HEK293 (cell line): ENCODE measurements around the gene SH2B3.

Experiments
- CTCF ChIA-PET: fragments of 350-600 bp; formaldehyde crosslinking; extraction: SDS; loops from one replicate; lab custom pipeline; 2021; ENCODE audit warnings: antibody characterized with exemption; lab: Yijun Ruan, JAX
- POLR2A ChIA-PET: fragments of 300-600 bp; formaldehyde crosslinking; extraction: SDS; loops from one replicate; lab custom pipeline; 2020; ENCODE audit warnings: antibody characterized with exemption, inconsistent platforms; lab: Yijun Ruan, JAX
- H3K27ac ChIP-seq: fragments of 200-500 bp; sonication (Bioruptor generic); 2 replicates; pipeline ENCODE4 v1.5.1; 2014; ENCODE audit warnings: low read depth, low read length, control low read depth, inconsistent platforms; ENCODE audit errors: extremely low read depth
- H3K36me3 ChIP-seq, 2 experiments: fragments of 200-500 bp in 1 of 2; sonication (Bioruptor generic) in 1 of 2; 1 replicate in 1 of 2; 2 replicates in 1 of 2; pipeline ENCODE4 v1.5.1; 2014 to 2017; ENCODE audit warnings: inconsistent platforms in 2 of 2, low read length in 2 of 2; ENCODE audit not compliant: control insufficient read depth in 2 of 2, insufficient read depth in 1 of 2
- H3K4me1 ChIP-seq: fragments of 200-500 bp; sonication (Bioruptor generic); 2 replicates; pipeline ENCODE4 v1.5.1; 2014; ENCODE audit warnings: mild to moderate bottlenecking, low read length, inconsistent platforms; ENCODE audit not compliant: control insufficient read depth, insufficient read depth
- H3K4me3 ChIP-seq: 2 replicates; pipeline ENCODE4 v1.5.1; 2011; ENCODE audit warnings: low read depth, mild to moderate bottlenecking, control low read depth, low read length, moderate library complexity
- H3K9me3 ChIP-seq: fragments of 200-500 bp; sonication (Bioruptor generic); 2 replicates; pipeline ENCODE4 v1.5.1; 2014; ENCODE audit warnings: low read depth, low read length, inconsistent platforms; ENCODE audit not compliant: control insufficient read depth, insufficient read depth
- GLIS2 ChIP-seq: fragments of 450-650 bp; formaldehyde crosslinking; IDR thresholded peaks from 2 replicates; pipeline ENCODE4 v1.5.1; 2016; ENCODE audit warnings: missing biosample characterization, missing genetic modification characterization
- KLF8 ChIP-seq: fragments of 450-650 bp; formaldehyde crosslinking; IDR thresholded peaks from 2 replicates; pipeline ENCODE4 v1.5.1; 2016; ENCODE audit warnings: missing biosample characterization, missing genetic modification characterization
- OVOL3 ChIP-seq: fragments of 450-650 bp; formaldehyde crosslinking; IDR thresholded peaks from 2 replicates; pipeline ENCODE4 v1.5.1; 2016; ENCODE audit warnings: missing biosample characterization, missing genetic modification characterization
- REPIN1 ChIP-seq: fragments of 450-650 bp; formaldehyde crosslinking; IDR thresholded peaks from 2 replicates; pipeline ENCODE4 v1.5.1; 2017; ENCODE audit warnings: missing biosample characterization, missing genetic modification characterization, low read depth
- TCF7L2 ChIP-seq: IDR thresholded peaks from 2 replicates; pipeline ENCODE4 v1.6.1; 2011; ENCODE audit warnings: low read depth, mild to moderate bottlenecking, inconsistent platforms, low read length, moderate library complexity, borderline replicate concordance
- ZBTB11 ChIP-seq: fragments of 450-650 bp; formaldehyde crosslinking; conservative IDR thresholded peaks from 2 replicates; pipeline ENCODE4 v1.5.1; 2016; ENCODE audit warnings: low read depth, missing biosample characterization, missing genetic modification characterization
- ZFP3 ChIP-seq: fragments of 450-650 bp; formaldehyde crosslinking; IDR thresholded peaks from 2 replicates; pipeline ENCODE4 v1.5.1; 2016; ENCODE audit warnings: low read depth, missing biosample characterization, missing genetic modification characterization
- ZNF146 ChIP-seq: fragments of 450-650 bp; formaldehyde crosslinking; IDR thresholded peaks from 2 replicates; pipeline ENCODE4 v1.5.1; 2016; ENCODE audit warnings: missing biosample characterization, missing genetic modification characterization
- ZNF214 ChIP-seq: fragments of 450-650 bp; formaldehyde crosslinking; IDR thresholded peaks from 2 replicates; pipeline ENCODE4 v1.5.1; 2017; ENCODE audit warnings: missing biosample characterization, mild to moderate bottlenecking, missing genetic modification characterization, borderline replicate concordance
- ZNF23 ChIP-seq: fragments of 450-650 bp; formaldehyde crosslinking; IDR thresholded peaks from 2 replicates; pipeline ENCODE4 v1.5.1; 2016; ENCODE audit warnings: missing biosample characterization, missing genetic modification characterization, borderline replicate concordance
- ZNF501 ChIP-seq: fragments of 450-650 bp; formaldehyde crosslinking; IDR thresholded peaks from 2 replicates; pipeline ENCODE4 v1.5.1; 2016; ENCODE audit warnings: missing biosample characterization, missing genetic modification characterization
- ZNF621 ChIP-seq: fragments of 450-650 bp; formaldehyde crosslinking; IDR thresholded peaks from 2 replicates; pipeline ENCODE4 v1.5.1; 2017; ENCODE audit warnings: missing biosample characterization, missing genetic modification characterization
- ZNF658 ChIP-seq: fragments of 450-650 bp; formaldehyde crosslinking; IDR thresholded peaks from 2 replicates; pipeline ENCODE4; 2016; ENCODE audit warnings: missing biosample characterization, missing genetic modification characterization
- ZNF664 ChIP-seq: fragments of 450-650 bp; formaldehyde crosslinking; IDR thresholded peaks from 2 replicates; pipeline ENCODE4 v1.5.1; 2016; ENCODE audit warnings: missing biosample characterization, missing genetic modification characterization
- ZNF776 ChIP-seq: fragments of 450-650 bp; formaldehyde crosslinking; IDR thresholded peaks from 2 replicates; pipeline ENCODE4 v1.5.0; 2017; ENCODE audit warnings: missing biosample characterization, missing genetic modification characterization, borderline replicate concordance
- ZSCAN23 ChIP-seq: fragments of 450-650 bp; formaldehyde crosslinking; IDR thresholded peaks from 2 replicates; pipeline ENCODE4 v1.5.1; 2016; ENCODE audit warnings: missing biosample characterization, missing genetic modification characterization
- TF ChIP-seq, protein P1 (sequence below): fragments of 450-650 bp; formaldehyde crosslinking; IDR thresholded peaks from 2 replicates; pipeline ENCODE4 v1.5.1; 2016; ENCODE audit warnings: missing biosample characterization, missing genetic modification characterization
- TF ChIP-seq, protein P2 (sequence below): fragments of 450-650 bp; formaldehyde crosslinking; IDR thresholded peaks from 2 replicates; pipeline ENCODE4 v1.5.1; 2016; ENCODE audit warnings: missing biosample characterization, missing genetic modification characterization

SH2B3 gene

DNA sequence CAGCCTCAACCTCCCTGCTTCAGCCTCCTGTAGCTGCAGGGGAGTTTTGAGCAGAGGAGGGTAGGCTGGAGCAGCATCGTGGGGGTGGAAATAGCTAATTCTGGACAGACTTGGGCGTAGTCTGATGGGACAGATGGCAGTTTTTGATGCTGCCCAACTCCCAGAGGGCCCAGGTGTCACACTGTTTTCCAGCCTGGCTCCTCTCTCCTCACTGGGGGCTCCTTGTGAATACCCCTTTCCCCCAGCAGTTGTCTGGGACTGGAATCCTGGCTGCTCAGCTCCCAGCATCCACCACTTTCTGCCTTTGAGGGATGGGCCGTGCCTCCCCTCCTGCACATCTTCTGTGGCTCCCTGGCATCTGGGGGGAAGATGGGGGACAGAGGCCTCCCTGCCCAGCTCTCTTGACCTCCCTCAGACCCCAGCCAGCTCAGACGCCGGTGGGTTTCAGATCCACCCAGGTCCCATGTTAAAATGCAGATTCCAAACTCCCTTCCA is 34.0 kb downstream of the SH2B3 start (continued):
- TF ChIP-seq ZNF664 (tag by site-specific recombination) (no peak), KLF8 (tag by site-specific recombination) (no peak), ZFP3 (tag by site-specific recombination) (no peak)
- TF ChIP-seq, all 188 proteins: peak for 2

GRCh38 chr12:111440152-111440551 is 34.4 kb downstream of the SH2B3 start:
- peaks cover 6% of the 10 kb centered on the region; the same call in 1 of the 2 replicates for H3K4me1 ChIP-seq
- TF ChIP-seq ZBTB11 (no peak), GLIS2 (tag by site-specific recombination) (no peak), TCF7L2 (no peak), ZNF658 (no peak), ZSCAN23 (no peak), ZNF146 (tag by site-specific recombination) (no peak), ZNF621 (tag by site-specific recombination) (no peak), ZNF501 (tag by site-specific recombination) (no peak), REPIN1 (no peak), ZNF23 (no peak), ZNF214 (tag by site-specific recombination) (no peak), ZNF776 (no peak), OVOL3 (no peak)
- TF ChIP-seq, protein P1, sequence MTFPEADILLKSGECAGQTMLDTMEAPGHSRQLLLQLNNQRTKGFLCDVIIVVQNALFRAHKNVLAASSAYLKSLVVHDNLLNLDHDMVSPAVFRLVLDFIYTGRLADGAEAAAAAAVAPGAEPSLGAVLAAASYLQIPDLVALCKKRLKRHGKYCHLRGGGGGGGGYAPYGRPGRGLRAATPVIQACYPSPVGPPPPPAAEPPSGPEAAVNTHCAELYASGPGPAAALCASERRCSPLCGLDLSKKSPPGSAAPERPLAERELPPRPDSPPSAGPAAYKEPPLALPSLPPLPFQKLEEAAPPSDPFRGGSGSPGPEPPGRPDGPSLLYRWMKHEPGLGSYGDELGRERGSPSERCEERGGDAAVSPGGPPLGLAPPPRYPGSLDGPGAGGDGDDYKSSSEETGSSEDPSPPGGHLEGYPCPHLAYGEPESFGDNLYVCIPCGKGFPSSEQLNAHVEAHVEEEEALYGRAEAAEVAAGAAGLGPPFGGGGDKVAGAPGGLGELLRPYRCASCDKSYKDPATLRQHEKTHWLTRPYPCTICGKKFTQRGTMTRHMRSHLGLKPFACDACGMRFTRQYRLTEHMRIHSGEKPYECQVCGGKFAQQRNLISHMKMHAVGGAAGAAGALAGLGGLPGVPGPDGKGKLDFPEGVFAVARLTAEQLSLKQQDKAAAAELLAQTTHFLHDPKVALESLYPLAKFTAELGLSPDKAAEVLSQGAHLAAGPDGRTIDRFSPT (tag by site-specific recombination) = no peak
- TF ChIP-seq, protein P2, sequence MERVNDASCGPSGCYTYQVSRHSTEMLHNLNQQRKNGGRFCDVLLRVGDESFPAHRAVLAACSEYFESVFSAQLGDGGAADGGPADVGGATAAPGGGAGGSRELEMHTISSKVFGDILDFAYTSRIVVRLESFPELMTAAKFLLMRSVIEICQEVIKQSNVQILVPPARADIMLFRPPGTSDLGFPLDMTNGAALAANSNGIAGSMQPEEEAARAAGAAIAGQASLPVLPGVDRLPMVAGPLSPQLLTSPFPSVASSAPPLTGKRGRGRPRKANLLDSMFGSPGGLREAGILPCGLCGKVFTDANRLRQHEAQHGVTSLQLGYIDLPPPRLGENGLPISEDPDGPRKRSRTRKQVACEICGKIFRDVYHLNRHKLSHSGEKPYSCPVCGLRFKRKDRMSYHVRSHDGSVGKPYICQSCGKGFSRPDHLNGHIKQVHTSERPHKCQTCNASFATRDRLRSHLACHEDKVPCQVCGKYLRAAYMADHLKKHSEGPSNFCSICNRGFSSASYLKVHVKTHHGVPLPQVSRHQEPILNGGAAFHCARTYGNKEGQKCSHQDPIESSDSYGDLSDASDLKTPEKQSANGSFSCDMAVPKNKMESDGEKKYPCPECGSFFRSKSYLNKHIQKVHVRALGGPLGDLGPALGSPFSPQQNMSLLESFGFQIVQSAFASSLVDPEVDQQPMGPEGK = no peak
- H3K27ac ChIP-seq = no peak overlapping the region
- no peaks in the 10 kb centered on the region for H3K9me3 ChIP-seq
- POLR2A ChIA-PET = interaction anchor here (0.7 kb wide), 1 partner anchor 31 kb away, joined by 3 read pairs; no protein-coding TSS in a partner anchor
- H3K4me3 ChIP-seq = no peak overlapping the region
- CTCF ChIA-PET = interaction anchor here (0.9 to 4.4 kb wide), 4 partner anchors 9 to 44 kb away, joined by 3 to 27 read pairs (median 10); no protein-coding TSS in a partner anchor
- H3K36me3 ChIP-seq = peaks cover 0 to 36% of the 10 kb centered on the region in 2 experiments; a peak in 2 of 3 replicates
